ENCODE data around the gene IGHMBP2.

Gene IGHMBP2

DNA sequence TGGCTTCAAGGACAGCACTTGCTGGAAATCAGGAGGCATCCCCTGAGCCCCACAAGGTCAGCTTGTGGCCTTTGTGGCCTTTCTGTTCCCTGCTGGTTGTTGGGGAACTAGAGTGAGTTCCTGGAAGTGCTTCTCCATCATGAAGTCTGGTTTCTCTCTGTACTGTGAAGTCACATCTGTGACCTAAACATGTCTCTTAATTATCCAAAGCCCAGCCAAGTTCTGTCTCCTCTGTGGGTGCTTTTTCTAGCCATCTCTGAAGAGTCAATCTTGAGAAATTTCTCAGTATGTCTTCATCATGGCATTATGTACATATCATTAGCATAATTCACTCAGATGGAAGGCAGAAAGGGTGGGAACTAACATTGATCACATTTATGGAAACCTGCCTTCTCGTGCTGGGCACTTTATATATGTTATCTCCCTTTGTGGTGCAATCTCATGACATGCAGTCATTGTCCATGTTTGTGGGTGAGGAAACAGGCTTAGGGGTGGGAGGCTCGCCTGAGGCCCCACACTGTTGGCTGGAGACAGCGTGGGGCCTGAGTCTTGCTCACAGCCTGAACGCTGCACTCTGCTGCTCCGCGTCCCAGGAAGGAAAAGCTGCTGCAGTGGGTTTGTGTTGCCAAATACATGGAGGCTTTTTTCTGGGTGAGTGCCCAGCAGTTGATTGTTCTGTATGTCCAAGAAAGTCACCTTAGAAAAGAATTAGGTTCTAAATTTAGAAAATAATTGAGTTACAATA is 24.6 kb downstream of the IGHMBP2 start:
- no peak for DNase-seq

GRCh38 chr11:68929135-68929534 is 25.4 kb downstream of the IGHMBP2 start:
- DNase-seq, result no peak

GRCh38 chr11:68929706-68930570 is 26.2 kb downstream of the IGHMBP2 start:
- DNase-seq, result no peak

- no peak for DNase-seq
These were observed 27.5 kb downstream of the IGHMBP2 start for GRCh38 chr11:68930991-68931855.

DNA sequence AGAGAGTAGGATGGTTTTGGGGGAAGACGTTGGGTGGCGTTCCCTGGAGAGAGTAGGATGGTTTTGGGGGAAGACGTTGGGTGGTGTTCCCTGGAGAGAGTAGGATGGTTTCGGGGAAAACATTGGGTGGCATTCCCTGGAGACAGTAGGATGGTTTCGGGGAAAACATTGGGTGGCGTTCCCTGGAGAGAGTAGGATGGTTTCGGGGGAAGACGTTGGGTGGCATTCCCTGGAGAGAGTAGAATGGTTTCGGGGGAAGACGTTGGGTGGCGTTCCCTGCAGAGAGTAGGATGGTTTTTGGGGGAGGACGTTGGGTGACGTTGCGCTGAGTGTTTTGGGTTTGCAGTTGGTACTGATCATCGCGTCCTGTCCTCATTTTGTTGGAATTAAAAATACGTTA is 28.2 kb downstream of the IGHMBP2 start:
- DNase-seq, result no peak

- no peak for DNase-seq
These were observed 28.7 kb downstream of the IGHMBP2 start for GRCh38 chr11:68932358-68932757.

DNA sequence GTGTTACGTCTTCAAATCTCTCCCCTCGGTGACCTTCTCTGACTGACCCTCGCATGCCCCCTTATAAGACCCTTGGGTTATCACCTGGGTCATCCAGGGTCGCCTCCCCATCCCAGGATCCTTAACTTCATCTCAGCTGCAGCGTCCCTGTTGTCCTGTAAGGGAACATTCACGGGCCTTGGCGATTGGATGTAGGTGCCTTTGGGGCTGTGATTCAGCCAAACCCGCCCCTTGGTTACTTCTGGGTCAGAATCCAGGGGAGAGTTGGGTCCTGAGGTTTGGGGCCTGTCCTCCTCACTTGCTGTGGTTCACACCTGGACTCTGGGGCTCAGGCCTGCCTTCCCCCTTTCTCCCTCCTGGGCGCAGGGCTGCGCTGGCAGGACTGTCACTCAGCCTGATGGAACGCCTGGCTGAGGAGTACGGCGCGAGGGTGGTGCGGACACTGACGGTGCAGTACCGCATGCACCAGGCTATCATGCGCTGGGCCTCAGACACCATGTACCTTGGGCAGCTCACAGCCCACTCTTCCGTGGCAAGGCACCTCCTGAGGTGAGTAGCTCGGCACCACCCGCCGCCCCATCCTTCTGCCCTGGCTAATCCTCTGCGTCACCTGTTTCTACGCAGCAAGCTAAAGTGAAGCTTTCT is 29.4 kb downstream of the IGHMBP2 start:
- DNase-seq, result no peak

GRCh38 chr11:68933605-68934320 is 30.1 kb downstream of the IGHMBP2 start:
- DNase-seq, result no peak

GRCh38 chr11:68934321-68934645 is 30.6 kb downstream of the IGHMBP2 start:
- no peak for DNase-seq

DNA sequence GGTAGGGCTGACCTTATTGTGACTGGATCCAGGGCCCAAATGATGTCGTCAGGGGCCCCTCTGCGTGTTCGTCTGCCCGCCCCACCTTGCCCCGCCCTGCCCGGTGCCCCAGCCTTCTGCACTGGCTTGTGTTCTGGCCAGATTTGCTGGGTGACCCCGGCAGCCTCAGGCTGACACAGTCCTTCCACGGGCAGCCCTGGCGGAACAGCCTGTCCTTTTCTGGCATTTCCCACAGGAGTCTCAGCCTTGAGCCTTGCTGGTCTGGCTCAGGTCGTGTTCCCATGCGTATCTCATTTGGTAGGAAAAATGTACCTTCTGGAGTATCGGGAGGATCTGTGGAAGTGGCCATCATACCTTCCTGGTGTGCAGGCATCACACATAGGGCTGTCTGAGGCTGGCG is 31.0 kb downstream of the IGHMBP2 start:
- no peak for DNase-seq

DNA sequence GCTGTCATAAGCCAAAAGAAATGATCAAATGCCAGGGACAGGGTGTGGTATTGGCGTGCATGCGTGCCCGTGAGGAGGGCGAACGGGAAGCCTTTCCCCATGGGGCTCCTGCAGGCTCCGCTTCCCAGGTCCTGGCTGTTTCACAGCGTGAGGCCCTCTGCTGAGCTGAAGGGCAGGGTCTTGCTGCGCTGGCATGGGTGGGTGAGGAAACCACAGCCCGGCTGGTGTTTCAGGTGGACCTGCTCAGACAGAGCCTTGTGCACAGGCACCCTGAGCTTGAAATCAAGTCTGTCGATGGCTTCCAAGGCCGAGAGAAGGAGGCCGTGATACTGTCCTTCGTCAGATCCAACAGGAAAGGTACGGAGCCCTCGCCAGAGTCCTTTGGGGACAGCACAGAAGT is 31.4 kb downstream of the IGHMBP2 start:
- DNase-seq, result no peak

- no peak for DNase-seq
These were observed 32.0 kb downstream of the IGHMBP2 start for GRCh38 chr11:68935516-68936357.

DNA sequence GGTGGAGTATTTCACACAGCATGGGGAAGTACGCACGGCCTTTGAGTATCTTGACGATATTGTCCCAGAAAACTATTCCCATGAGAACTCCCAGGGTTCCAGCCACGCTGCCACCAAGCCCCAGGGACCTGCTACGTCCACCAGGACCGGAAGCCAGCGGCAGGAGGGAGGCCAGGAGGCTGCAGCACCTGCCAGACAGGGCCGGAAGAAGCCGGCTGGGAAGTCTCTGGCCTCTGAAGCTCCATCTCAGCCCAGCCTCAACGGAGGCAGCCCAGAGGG is 32.6 kb downstream of the IGHMBP2 start:
- no peak for DNase-seq

- DNase-seq, result no peak
These were observed 33.3 kb downstream of the IGHMBP2 start for GRCh38 chr11:68936676-68937620.

DNA sequence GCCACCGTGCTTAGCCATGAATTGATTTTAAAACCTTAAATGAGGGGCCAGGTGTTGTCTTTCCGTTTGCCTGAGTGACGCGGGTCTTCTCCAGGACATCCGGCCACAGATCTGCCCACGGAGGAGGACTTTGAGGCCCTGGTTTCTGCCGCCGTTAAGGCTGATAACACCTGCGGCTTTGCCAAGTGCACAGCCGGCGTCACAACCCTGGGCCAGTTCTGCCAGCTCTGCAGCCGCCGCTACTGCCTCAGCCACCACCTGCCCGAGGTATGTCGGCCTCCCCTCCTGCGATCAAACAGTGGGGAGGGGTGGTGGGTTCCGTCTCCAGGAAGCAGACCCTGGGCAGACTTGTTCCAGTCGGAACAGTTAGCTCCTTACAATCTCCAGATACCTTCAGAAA is 34.4 kb downstream of the IGHMBP2 start:
- DNase-seq, result no peak

DNA sequence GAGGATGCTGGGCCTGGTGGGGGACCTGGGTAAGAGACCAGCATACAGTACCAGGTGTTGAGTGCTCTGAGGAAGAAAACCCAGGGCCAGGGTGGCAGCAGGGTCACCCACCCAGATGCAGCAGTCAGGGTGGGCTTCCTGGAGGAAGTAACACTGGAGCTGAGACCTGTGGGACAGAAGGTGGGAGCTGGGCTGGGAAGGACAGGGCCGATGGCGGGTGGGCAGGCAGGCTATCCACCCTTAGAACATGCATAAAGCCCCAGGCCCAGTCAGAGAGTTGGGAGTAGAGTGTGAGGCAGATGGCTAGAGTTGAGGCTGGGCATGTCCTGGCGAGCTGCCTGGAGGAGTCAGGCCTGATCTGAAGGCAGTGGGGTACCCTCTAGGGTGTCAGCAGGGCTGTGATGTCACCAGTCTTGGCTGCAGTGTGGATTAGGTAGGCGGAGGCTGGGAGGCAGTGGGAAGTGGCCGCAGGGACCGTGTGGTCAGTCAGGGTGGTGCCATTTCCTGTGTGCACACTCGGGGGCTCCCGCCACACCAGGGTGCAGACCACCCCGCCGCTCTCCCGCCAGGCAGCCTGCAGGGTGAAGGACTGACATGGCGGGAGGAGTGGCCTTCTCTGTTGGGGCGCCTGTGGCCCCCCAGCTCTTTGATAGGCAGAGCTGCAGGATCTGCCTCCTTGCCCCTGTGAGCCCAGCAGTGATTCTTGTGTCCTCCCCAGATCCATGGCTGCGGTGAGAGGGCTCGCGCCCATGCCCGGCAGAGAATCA is 35.3 kb downstream of the IGHMBP2 start:
- no peak for DNase-seq

- no peak for DNase-seq
These were observed 36.2 kb downstream of the IGHMBP2 start for GRCh38 chr11:68939583-68940555.

DNA sequence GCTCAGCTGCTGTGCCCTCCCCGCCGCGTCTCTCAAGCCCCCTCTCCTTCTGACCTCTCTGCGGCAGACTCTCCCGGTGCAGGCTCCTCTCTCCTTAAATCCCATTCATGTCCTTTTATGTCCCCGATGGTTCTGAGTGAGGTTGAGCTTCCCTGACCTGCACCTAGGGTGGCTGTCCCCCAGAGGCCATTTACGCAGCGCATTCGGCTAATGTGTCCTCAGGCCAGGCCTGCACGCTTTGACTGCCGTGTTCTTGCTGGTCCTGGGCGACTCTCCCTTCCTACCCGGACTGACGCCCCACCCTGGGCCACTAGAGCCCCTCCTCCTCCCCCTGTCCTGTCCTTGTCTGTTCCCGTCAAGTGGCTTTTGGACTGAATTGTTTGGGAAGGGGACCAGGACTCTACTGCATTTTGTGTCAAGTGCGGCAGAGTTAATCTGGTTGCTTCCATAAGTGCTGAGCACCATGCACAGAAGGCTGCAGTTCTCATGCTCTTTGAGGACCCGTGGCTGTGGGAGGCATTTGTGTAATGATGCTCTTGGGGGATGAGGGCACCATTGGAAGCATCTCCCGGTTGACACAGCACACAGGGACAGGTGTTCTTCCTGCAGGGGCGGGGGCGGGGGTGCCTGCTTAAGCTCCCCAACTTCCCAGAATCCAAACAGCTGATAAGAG is 37.1 kb downstream of the IGHMBP2 start:
- DNase-seq, result no peak
